H4 (cell line): ENCODE measurements around the gene ZFPM1. TPM values are rescaled to one million over a fixed set of nuclear protein-coding genes. Genes with fewer than 3 reads are reported as not detected.
"Not testable (repeated sequence)": the region's sequence is repeated elsewhere in the genome, so short reads cannot be mapped to it uniquely, and the experiment has no call there.

ENCODE experiments used
- DNase-seq: peaks from one replicate; pipeline ENCODE4 v3.0.0-alpha.2; 2015; ENCODE audit warnings: low spot score
- total RNA-seq: library from RNA; depleted of rRNA; stranded (reverse); fragments of >200 nt; shearing (Covaris generic); gene quantifications from 2 replicates; pipeline ENCODE4 v1.2.3, GENCODE V29; 2014

ZFPM1 gene
- total RNA-seq, 1 experiment from 2014 or later, result 0.29 TPM

GRCh38 chr16:88511906-88512305, 58.8 kb downstream of the ZFPM1 start:
- no peak for DNase-seq

- DNase-seq, result no peak
These were observed 59.9 kb downstream of the ZFPM1 start for GRCh38 chr16:88512728-88513696.

- no peak for DNase-seq
These were observed 61.0 kb downstream of the ZFPM1 start for GRCh38 chr16:88514070-88514469.

- DNase-seq, result no peak
These were observed 61.6 kb downstream of the ZFPM1 start for GRCh38 chr16:88514526-88515232.

GRCh38 chr16:88515371-88515770, 62.3 kb downstream of the ZFPM1 start:
- DNase-seq, result no peak

- DNase-seq, result no peak
These were observed 63.0 kb downstream of the ZFPM1 start for GRCh38 chr16:88515925-88516594.

GRCh38 chr16:88516601-88517061, 63.6 kb downstream of the ZFPM1 start:
- DNase-seq, result no peak

GRCh38 chr16:88517208-88517774, 64.2 kb downstream of the ZFPM1 start:
- DNase-seq, result not testable (repeated sequence)

GRCh38 chr16:88518411-88519111, 65.5 kb downstream of the ZFPM1 start:
- not testable (repeated sequence) for DNase-seq

- DNase-seq, result no peak
These were observed 66.2 kb downstream of the ZFPM1 start for GRCh38 chr16:88519240-88519639.

GRCh38 chr16:88519938-88520653, 67.0 kb downstream of the ZFPM1 start:
- no peak for DNase-seq

GRCh38 chr16:88521674-88522073, 68.6 kb downstream of the ZFPM1 start:
- no peak for DNase-seq

GRCh38 chr16:88522276-88522949, 69.3 kb downstream of the ZFPM1 start:
- no peak for DNase-seq

GRCh38 chr16:88523309-88524161, 70.5 kb downstream of the ZFPM1 start:
- DNase-seq, result no peak

- DNase-seq, result no peak
These were observed 71.3 kb downstream of the ZFPM1 start for GRCh38 chr16:88524274-88524972.

- DNase-seq, result no peak
These were observed 72.0 kb downstream of the ZFPM1 start for GRCh38 chr16:88524973-88525662.

GRCh38 chr16:88525663-88525990, 72.5 kb downstream of the ZFPM1 start:
- no peak for DNase-seq
